GM21515 (cell line): ENCODE results near the gene EYS.

Experiments used
- ATAC-seq: cut with Tn5 transposase; IDR thresholded peaks from one replicate; pipeline ENCODE4 v1.9.1; 2021; ENCODE audit not compliant: unreplicated experiment

The EYS gene

DNA sequence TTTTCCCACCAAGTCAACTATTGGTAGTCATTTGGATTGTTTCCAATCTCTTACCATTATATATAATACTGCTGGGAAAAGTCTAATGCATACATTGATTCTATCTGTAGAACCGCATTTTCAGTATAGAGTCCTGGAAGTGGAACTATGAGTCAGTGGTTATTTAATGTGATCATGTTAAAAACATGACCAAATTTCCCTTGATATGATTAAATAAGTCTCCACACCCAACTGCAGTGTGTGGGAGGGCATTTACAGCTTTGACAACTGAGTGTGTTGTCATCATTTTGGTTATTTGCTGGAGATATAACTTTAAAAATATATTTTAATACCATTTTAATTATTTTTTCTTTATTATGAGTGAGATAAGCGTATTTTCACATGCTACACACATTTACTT is 1027.6 kb downstream of the EYS start:
- ATAC-seq: no peak

DNA sequence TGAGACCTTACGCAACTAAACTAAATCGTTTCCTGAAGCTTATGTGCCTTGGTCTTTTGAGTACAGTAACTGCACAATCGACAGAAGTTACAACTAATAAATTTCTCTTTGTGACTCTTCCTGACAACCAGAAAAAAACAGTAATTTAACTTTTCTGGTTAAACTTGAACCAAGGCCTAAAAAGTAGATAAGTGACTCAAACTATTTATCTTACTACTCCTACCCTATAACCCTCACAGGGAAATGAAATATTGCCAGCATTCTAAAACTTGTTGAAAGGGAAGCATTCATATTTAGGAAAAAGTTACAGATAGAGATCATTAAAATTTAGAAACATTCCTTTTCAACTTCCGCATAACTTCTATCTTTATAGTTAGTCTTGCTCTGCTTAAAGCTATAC is 1034.4 kb downstream of the EYS start:
- no peak for ATAC-seq

DNA sequence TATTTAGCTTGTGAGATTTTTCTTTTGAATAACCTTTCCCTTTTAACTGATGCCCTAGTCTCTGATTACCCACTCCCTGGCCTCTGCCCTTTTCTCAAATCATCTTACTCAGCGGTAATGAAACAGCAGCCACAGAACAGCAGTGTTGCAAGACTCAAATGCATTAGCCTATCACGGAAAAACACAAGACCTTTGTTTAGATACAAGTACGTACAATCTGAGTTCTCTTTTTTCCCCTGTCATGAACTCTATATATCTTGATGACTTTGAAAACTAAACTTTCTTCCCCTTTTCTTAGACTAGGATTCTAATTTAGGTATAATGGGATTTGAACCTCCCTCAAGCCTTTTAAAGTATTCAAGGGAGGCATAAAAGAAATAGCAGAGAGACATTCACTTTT is 1034.9 kb downstream of the EYS start:
- ATAC-seq: no peak

DNA sequence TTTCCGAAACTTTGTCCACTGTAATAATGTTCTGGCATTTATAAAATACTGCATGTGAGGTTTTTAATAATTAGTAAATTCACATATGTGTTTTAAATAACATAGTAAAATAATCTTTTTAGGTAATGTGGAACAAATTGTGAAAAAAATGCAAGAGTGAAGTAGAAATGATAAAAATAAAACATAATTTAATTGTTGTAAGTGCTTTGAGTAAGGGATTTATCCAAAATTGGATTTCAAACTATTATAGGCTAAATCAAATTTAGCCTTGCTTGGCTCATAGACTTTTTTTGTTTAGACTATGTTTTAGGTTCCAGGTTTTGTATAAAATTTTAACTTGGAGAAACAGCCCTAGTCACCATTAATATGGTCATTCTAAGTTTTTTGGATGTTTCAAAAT is 1041.9 kb downstream of the EYS start:
- no peak for ATAC-seq

DNA sequence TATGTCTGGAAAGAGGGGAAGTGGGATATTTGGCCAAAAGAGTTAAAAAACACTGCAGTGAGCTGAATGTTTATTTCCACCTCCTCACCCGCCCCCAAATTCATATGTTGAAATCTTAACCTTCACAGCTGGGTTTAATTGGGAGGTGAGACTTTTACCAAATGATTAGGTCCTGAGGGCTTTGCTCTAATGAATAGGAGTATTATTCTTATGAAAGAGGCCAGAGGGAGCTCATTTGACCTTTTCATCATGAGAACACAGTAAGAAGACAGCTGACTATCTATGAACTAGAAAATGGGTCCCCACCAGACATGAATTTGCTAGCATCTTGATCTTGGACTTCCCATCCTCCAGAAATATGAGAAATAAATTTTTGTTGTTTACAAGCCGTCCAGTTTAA is 1042.5 kb downstream of the EYS start:
- no peak for ATAC-seq

DNA sequence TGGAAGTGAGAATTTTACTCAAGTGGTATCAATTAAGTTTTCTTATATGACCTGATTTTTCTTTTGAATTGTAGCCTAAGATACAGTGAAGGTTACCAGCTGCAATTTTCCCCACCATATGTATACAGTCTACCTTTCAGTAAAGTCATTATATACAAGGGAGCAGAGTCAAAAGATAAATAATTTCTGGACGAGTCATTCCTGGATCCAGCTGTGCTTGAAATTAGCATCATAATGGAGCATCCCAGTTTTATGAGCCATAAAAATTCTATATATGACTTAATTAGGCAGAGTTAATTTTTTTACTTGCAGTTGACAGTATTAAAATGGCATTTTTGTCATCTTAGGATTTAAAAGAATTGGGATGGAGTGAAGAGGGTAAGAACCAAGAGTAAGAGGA is 1063.0 kb downstream of the EYS start:
- ATAC-seq: no peak

DNA sequence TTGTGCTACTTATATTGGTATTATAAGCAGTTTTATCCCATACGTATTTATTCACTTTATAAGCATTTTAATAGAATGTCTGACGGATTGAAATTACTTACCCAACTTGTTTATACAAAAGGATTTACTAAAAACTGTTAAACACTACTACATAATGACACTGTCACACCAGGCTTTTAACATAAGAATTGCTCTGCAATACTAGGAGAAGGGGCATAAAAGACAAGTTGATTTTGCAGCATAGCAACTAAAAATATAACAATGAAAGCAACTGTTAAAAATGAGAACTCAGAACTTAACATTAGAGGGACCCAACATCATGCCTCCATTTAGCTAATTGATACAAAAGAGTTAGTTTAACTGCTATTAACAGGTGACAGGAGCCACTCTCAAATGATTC is 1076.1 kb downstream of the EYS start:
- ATAC-seq: no peak

DNA sequence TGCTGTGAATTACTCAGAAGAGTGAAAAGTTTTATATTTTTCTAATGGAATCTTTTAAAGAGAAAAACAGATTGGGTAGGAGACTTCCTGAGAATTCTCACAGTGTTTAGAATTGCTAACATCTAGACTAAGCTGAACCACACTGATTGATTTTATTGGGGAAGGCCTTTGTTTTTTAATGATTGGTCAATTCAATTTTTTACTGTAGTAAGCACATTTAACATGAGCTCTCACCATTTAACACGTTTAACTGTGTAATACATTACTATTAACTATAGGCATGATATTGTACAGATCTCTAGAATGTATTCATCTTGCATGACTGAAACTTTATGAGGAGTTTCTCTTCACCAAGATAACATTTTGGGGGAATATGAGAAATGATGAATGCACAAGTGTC is 1084.1 kb downstream of the EYS start:
- no peak for ATAC-seq

DNA sequence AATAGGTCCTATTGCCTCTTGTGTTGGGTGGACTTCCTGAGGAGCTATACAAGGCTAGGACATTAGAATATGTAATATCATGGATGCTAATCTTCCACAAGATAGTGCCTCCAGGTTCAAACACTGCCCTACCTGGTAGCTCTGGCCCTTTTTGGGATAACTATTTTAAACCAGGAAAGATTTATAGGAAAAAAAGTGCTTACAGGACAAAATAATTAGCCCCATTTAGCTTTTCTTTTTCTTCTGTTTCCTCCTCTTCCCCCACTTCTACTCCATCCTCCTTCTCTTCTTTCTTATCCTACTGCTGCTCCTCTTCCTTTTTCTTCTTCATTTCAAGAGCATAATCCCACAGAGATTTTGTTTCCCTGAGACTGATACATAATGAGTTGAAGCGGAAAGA is 1104.0 kb downstream of the EYS start:
- ATAC-seq: no peak

DNA sequence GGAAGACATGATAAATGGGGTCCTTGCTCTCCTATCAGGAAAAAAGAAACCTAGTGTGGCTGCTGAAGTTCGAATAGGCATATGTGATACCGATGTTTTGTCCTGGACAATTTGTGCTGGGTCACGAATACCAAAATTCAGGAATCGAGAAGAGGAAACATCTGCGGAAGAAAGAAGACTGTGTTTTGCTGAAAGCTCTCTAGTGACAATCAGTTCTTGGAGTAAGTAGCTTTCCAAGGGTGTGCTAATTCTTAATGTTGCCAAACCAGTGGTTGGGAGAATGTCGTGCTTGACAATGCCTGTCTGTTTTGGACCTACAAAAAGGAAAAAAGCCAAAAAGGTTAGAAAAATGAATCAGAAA is 1115.4 kb downstream of the EYS start:
- ATAC-seq: no peak

DNA sequence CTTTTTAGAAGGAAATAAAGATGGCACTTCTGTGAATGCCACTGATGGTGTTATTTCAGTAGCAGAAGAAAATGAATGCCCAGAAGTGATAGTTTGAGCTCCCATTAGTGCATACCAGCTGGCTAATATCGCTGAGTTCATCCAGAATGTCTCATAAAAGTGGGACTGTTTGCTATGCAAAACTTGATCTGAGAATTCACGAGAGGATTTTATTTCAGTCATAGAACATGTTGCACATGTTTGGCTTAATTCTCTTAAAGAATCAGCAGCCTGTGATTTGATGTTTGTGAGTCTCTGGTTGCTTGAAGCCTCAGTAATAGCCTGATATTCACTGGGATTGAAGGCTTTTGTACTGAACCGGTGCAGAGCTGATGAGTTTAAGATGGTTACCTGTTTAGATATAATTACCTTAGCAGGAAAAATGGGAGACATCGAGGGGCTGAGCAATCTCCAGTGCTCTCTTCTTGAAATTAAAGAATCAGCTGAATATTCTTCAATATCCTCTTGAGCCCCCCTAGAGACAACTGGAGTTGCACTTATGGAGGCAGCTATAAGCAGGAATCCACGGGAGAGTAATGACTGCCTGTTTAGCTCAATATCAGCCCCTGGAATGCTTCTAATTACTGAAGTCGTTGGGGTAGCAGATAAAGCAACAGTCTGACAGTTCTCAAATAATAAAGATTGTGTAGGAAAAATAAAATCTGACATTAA is 1115.9 kb downstream of the EYS start:
- ATAC-seq: no peak

DNA sequence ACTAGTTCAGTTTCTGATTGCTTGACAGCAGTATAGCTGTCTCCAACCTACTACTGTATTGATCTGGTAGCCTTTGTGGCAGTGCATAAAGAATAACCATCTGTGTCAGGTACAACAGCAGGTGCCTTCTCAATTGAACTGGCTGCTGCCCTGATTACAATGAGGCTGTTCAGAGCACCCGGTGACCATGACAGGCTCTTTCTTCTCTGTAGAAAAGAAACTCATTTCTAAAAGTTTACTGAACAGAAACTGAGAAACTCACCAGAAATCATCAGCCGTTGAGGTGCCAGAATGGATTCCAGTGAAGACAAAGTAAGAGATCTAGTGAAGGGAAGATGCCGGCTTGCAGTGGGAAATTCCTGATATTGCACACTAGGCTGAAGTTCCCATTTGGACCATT is 1117.1 kb downstream of the EYS start:
- no peak for ATAC-seq

DNA sequence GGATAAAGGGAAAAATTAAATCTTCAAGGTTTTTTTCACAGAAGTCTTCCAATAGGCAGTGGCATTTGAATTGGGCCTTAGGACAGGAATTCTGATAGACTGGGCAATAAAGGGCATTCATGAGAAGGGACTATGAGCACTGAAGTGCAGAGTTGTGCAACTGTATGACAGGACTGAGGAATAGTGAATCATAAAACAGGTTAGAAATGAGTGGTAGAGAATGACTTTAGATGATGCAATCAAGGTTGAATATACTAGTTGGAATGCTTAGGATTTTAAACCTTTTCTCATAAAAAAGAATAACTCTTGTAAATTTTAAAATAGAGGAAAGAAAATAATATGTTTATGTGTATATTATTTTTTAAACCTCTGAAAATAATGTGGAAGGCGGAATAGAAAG is 1126.7 kb downstream of the EYS start:
- no peak for ATAC-seq

DNA sequence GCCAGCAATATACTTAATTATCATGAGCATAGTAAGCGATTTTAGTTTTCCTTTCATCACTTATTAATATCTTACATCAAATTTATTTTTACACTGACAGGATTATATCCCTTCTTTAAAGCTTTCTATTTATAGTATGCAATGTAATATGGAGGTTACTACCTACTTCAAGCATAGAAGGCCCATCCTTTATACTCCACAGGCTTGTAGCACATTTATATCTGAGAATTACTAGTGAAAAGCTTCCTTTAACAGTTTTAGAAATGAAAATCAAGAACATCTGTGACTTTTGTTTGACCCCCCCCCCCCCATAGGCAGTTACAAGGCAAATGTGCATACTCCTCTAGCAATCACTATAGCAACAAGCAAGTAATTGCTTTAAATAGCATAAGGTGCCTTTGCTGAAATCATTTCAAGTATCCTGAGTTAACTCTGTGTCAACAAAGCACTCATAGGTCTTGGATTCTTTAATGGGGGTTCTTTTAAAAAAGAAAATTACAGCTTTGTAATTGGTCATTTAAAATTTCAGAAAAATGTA is 1153.7 kb downstream of the EYS start:
- ATAC-seq: no peak

DNA sequence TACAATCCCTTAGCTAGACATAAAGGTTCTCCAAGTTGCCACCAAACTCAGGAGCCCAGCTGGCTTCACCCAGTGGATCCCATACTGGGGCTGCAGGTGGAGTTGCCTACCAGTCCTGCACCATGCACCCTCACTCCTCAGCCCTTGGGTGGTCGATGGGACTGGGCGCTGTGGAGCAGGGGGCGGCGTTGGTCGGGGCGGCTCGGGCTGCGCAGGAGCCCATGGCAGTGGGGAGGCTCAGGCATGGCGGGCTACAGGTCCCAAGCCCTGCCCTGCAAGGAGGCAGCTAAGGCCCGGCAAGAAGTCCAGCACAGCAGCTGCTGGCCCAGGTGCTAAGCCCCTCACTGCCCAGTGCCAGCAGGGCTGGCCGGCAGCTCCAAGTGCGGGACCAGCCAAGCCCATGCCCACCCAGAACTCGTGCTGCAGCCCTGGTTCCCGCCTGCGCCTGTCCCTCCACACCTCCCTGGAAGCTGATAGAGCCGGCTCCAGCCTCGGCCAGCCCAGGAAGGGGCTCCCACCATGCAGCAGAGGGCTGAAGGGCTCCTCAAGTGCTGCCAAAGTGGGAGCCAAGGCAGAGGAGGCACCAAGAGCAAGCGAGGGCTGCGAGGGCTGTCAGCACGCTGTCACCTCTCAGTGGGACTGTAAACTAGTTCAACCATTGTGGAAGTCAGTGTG is 1159.3 kb downstream of the EYS start:
- ATAC-seq: no peak

DNA sequence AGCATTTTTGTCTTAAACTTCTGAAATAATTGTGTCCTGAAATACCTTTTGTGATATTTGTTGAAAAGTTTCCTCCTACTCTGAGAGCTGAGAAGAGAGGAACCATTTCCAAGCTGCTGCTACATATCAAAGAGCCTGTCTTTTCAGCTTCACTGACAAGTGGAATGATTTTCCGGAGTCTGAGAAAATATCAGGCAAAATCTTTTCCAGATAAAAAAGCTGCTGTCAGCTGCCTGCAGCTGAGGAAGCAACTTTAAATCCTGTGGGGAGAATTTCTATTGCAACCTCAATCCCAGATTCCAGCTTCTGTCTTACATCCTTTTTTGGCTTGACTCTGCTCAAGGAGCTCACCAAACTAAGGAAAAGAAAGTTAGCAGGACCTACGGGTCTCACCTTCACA is 1167.1 kb downstream of the EYS start:
- no peak for ATAC-seq

DNA sequence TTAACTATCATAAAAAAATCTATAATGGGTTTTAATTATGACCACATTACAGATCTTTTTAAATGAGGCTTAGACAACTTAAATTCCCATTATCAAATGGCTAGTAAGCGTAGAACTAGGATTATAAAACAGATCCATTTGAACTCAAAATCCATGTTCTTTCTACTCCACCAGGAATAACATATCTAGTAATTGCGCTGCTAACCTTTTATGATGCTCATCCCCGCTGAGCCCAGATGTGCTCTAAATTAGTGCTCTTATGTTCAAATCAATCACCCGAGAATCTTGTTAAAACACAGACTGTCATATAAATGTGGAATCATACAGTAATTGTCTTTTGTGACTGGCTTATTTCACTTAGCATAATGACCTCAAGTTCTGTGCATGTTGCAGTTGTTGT is 1168.3 kb downstream of the EYS start:
- no peak for ATAC-seq

DNA sequence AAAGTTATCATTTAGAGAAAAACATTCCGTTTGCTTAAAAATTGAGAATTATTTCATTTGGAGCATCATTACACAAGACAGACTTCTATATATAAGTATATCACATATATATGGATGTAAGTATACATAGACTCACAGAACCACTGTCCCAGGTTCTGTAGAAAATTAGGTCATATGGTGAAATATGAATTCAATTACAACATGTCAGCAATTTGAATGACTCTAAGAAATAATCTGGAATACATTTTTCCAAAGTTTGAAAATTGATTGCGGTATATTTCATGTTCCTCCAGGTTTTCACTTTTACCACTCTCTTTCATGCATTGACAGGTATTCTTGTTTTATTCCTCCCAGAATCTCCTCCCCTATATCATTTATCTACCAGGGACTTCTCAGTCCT is 1179.1 kb downstream of the EYS start:
- no peak for ATAC-seq

DNA sequence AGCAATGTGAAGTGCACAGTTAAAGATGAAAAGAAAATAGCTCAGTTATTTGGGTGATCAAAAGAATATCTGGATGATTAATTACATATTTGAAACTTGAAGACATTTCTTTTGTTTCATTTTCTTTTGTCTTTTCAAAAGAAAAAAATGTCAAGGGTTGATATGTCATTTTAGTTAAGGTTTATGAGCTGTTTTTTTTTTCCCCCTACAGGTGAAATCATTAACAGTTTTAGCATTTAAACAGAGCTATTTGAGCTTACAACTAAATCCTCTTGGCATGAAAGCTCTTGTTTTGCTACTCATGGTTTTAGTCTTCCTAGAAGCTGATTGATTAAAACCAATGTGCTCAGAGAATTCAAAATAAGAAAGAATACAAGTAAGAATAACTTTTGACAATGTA is 1184.2 kb downstream of the EYS start:
- ATAC-seq: no peak

DNA sequence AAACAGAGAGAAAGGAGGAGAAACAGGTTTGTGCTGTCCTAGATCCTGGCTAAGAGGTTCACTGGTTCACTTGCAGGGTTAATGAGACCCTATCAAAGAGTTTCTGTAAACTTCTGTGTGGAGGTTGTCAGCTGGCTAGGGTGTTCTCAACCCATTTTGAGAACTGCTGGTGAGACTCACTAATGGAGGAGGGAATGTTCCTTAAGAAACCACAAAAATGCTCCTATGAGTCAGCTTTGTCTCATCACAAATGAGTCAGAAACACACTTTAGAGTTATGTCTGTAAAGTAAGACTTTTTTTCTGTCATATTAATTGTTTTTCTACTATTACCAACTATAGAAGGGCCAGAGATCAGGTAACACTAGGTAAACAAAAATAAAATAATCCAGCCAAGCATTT is 1187.0 kb downstream of the EYS start:
- ATAC-seq: no peak

DNA sequence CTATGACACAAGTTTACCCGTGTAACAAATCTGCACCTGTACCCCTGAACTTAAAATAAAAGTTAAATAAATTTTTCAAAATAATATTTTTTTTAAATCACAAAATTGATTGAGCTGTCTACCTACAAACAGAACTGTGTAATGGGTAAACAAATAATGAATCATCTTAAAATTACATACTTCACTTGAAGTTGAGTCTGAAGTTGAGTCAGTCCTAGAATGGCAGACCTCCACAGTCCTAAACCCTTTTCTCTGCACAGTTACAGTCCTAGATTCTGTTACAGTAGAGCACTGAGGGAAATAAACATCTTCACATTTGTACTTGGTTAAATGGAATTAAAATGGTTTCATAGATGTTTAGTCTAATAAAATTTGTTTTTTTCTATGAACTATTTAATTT is 1190.6 kb downstream of the EYS start:
- no peak for ATAC-seq

DNA sequence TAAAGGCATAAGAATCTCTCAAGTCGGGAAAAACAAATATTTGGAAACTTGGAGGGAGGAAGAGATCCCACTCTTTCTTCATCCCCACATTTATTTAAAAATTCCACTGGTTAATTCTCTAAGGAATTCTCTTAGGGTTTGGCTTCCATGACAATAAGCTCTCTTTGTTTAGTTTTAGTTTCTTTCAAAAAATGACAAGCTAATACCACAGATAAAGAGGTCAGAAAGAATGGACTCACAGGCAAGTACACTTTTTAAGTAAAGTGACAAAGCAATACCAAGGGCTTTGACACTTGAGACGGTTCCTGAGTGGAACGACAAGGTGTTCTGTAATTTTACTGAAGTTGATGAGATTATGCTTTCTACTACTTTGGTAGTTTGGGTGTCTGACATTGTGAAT is 1199.4 kb downstream of the EYS start:
- ATAC-seq: no peak

DNA sequence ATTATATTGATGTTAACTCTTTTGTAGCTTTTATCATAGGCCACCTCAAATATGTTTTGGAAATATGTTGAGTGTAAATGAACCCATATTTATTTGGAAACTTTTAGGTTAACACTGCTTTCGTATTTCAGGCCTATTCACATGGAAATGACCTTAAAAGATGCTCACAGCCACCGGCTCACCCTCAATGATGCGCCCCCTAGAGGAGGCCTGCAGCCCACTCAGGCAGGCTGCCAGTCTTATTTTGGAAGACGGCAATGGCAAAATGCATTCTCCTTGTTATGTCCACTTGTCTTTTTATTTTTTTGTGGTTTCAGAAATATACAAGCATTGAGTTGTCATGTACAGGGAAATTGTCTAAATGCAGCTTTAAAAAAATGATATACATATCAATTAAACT is 1201.7 kb downstream of the EYS start:
- ATAC-seq: no peak
